AG04450 (cell line): ENCODE data around the gene NACC2. TPM values are rescaled to one million over a fixed set of nuclear protein-coding genes. Genes with fewer than 3 reads are reported as not detected.

Experiments used
- CTCF ChIA-PET: fragments of 300-600, 350-600 bp; formaldehyde crosslinking; extraction: SDS; loops from one replicate; lab custom pipeline; 2022; ENCODE audit warnings: antibody characterized with exemption, inconsistent platforms; lab: Charles Lee
- POLR2A ChIA-PET: fragments of 350-600 bp; formaldehyde crosslinking; extraction: SDS; loops from one replicate; lab custom pipeline; 2021; ENCODE audit warnings: antibody characterized with exemption, inconsistent platforms; lab: Yijun Ruan, JAX
- DNase-seq: peaks from one replicate; pipeline ENCODE4 v3.0.0-alpha.2; 2011; ENCODE audit warnings: low read depth, low spot score
- H3K27ac ChIP-seq: one replicate; pipeline ENCODE4 v1.5.1; 2012; ENCODE audit warnings: low read depth, low read length, control low read depth
- H3K27me3 ChIP-seq: one replicate; pipeline ENCODE4 v1.6.0; 2012; ENCODE audit warnings: low read length; ENCODE audit not compliant: control insufficient read depth, insufficient read depth
- H3K4me3 ChIP-seq: 2 replicates; pipeline ENCODE4 v1.5.1; 2011; ENCODE audit warnings: mild to moderate bottlenecking, low read depth, low read length, control low read depth
- H3K9me3 ChIP-seq: 2 replicates; pipeline ENCODE4 v1.5.1; 2012; ENCODE audit warnings: low read length; ENCODE audit not compliant: control insufficient read depth, insufficient read depth
- polyA plus RNA-seq: library from polyadenylated mRNA; depleted of rRNA; stranded (reverse); fragments of >200 nt; gene quantifications from 2 replicates; pipeline ENCODE4 v1.2.3, GENCODE V29; 2011
- TF ChIP-seq, protein P1 (sequence below): IDR thresholded peaks from 2 replicates; pipeline ENCODE4 v1.5.1; 2011; ENCODE audit warnings: low read depth, low read length, control low read depth, inconsistent platforms

Gene NACC2
- polyA plus RNA-seq, 1 experiment, result 11.7 TPM

DNA sequence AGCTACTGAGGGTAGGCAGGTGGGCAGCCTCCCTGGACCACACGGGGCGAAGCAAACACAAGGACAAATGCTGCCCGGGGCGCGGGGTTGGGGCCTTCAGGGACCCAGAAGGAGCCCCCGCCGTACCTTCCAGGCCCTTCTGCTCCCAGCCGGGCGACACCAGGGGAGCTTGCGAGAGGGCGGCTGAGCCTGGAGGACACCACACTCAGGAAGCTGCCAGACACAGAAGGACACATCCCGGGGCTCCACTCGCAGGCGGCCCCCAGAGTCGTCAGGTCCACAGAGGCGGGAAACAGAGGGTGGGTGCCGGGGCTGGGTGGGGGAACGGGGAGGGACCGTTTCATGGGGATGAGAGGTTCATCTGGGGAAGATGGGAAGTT, 75.4 kb downstream of the NACC2 start:
- H3K27ac ChIP-seq, result no peak overlapping the region
- no peak overlapping the region for H3K4me3 ChIP-seq
- no peaks in the 10 kb centered on the region; the same call in 1 of the 2 replicates for H3K9me3 ChIP-seq
- DNase-seq, result no peak
- no peaks in the 10 kb centered on the region for H3K27me3 ChIP-seq
- CTCF ChIA-PET, result no interaction called here
- TF ChIP-seq, protein P1, sequence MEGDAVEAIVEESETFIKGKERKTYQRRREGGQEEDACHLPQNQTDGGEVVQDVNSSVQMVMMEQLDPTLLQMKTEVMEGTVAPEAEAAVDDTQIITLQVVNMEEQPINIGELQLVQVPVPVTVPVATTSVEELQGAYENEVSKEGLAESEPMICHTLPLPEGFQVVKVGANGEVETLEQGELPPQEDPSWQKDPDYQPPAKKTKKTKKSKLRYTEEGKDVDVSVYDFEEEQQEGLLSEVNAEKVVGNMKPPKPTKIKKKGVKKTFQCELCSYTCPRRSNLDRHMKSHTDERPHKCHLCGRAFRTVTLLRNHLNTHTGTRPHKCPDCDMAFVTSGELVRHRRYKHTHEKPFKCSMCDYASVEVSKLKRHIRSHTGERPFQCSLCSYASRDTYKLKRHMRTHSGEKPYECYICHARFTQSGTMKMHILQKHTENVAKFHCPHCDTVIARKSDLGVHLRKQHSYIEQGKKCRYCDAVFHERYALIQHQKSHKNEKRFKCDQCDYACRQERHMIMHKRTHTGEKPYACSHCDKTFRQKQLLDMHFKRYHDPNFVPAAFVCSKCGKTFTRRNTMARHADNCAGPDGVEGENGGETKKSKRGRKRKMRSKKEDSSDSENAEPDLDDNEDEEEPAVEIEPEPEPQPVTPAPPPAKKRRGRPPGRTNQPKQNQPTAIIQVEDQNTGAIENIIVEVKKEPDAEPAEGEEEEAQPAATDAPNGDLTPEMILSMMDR, result no peak
- POLR2A ChIA-PET, result no interaction called here

DNA sequence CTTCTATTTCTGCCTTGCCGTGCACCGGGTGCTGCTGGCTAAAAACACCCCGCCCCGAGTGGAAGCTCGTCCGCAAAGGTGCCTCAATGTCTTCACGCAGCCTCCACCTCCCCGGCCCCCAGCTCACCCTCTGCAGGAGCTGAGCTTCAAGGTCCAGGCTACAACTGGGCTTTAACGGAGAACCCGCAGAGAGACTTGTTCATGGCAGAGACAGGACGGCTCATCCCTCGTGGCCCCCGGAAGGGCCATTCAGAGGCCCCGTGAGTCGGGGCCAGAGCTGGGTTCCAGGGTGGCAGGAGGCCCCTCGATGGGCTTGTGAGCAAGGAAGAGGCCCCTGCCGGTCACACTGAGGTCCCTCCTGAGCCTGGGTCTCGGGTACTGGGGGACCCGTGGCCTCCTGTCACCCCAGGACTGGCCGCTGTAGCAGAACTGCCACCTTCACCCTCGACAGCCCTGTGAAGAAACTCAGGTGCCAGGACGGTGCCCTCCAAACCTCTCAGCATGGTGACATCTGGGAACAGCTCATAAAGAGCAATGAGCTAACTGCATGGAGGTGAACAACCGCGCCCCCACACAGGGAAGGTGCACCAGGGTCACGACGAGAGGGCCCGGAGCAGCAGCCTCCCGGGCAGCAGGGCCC, 75.9 kb downstream of the NACC2 start:
- POLR2A ChIA-PET, result no interaction called here
- Histone ChIP-seq H3K27me3 (no peaks in the 10 kb centered on the region), H3K27ac (no peak overlapping the region), H3K4me3 (no peak overlapping the region), H3K9me3 (no peaks in the 10 kb centered on the region; the same call in 1 of the 2 replicates)
- CTCF ChIA-PET, result no interaction called here
- no peak for DNase-seq
- TF ChIP-seq, protein P1, result no peak

DNA sequence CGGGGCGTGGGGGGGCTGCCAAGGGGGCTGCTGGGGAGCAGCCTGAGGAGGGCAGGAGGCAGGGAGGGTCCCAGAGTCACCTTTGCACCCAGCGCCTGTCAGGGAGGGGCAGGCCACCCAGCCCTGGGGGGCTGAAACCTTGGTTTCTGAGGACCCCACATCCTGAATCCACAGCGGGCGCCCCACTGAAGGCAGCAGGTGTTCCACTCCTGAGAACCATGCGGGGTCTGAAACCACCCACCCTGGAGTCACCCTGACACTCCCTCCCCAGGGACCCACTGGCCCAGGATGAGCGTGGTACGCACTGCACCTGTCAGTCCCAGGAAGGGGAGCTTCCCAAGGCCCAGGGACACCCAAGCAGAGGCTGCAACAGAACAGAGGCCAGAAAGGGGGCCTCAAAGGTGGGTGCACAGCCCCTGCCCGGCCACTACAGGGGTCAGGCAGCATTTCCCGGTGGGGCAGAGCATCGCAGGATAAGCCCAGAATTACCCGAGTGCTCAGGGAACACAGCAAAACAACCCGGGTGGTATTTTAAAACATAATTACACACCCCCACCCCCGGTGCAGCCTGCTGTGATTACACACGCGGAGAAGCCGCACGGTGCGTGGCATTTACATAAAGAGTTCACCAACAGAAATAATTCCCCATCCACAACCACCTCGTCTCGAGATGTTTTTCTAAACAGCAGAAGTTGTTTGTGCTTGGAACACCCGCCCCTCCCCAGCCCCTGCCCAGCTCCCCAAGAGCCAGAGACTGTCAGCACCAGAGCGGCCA, 76.6 kb downstream of the NACC2 start:
- CTCF ChIA-PET, result no interaction called here
- Histone ChIP-seq H3K27ac (no peak overlapping the region), H3K9me3 (peaks cover under 1% of the 10 kb centered on the region; the same call in 1 of the 2 replicates), H3K4me3 (no peak overlapping the region), H3K27me3 (no peaks in the 10 kb centered on the region)
- TF ChIP-seq, protein P1, result no peak
- DNase-seq, result no peak
- POLR2A ChIA-PET, result no interaction called here

DNA sequence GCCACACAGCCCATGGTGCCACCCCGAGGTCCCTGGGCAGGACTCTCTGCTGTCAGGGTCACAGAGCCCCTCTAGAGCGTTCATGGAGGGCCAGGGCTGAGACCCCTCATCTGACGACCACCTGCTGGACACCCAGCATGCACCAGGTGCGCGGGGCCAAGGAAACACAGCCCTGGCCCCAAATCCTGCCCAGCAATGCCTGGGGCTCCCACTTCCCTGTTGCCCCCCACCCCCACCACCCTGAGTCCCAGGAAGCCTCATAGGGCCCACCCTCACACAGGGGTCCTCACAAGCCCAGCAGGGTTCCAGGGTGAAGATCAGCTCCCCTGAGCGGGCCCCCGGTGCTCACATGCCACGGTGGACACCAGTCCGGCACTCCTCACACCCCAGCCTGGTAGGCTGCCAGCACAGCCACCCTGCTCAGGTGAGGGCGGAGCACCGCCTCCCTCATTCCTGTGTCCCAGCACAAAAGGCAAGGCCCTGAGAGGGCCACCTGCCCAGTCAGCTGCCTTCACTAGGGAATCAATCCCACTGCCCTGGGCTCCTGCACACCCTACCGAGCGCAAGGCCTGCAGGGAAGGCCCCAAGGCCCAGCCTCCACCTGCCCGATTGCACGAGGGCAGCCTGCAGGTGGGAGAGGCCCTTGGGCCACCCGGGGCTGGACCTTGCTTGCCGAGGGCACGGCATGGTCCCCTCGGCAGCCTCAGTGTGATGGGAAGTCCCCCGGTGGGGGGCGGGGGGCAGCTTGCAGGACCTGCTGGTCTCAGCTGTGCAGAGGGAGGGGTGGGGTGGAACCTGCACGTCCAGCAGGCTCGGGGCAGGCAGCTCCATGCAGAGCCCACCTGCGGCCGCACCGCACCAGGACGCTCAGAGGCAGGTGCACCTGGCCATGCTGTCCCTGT, 77.5 kb downstream of the NACC2 start:
- POLR2A ChIA-PET, result no interaction called here
- Histone ChIP-seq H3K27me3 (no peaks in the 10 kb centered on the region), H3K4me3 (no peak overlapping the region), H3K9me3 (peaks cover 10% of the 10 kb centered on the region), H3K27ac (no peak overlapping the region)
- DNase-seq, result no peak
- TF ChIP-seq, protein P1, result no peak
- CTCF ChIA-PET, result no interaction called here
